ENCODE data around the gene MIF. TPM values are rescaled to one million over a fixed set of nuclear protein-coding genes. Genes with fewer than 3 reads are reported as not detected.
"Not testable (repeated sequence)": the region's sequence is repeated elsewhere in the genome, so short reads cannot be mapped to it uniquely, and the experiment has no call there.

Gene MIF
- total RNA-seq, 2 experiments from 2014 or later = 1,202 to 1,440 TPM

DNA sequence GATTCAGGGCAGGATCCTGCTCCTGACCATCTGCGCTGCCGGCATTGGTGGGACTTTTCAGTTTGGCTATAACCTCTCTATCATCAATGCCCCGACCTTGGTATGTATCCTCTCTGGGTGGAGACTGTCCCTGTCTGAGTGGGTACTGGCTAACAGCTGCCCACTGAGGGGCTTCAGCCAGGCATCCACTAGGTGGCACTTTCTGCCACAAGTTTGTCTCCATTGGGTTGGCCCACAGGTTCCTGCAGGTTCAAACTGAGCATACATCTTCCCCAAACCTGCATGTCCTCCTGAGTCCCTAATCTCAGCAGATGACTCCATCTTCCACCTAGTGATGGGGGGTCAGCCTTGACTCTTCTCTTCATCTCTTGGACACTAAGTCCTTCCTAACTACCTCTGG, 32.1 kb upstream of the MIF start:
- Histone ChIP-seq H3K4me1 (ENCODE audit: insufficient read depth, low read length, poor library complexity, severe bottlenecking) (peaks cover 13% of the 10 kb centered on the region), H2AFZ (ENCODE audit: low read length) (no peak overlapping the region), H3K4me2 (ENCODE audit: low read length) (no peak overlapping the region), H3K9me3 (ENCODE audit: low read length) (no peaks in the 10 kb centered on the region), H3K9me2 (ENCODE audit: insufficient read depth, low read length) (no peaks in the 10 kb centered on the region), H3K79me2 (ENCODE audit: insufficient read depth, low read depth, low read length) (peaks cover 10% of the 10 kb centered on the region; the same call in 1 of the 2 replicates), H3K27ac (ENCODE audit: low read depth, low read length, poor library complexity, severe bottlenecking) (no peak overlapping the region), H3K36me3 (ENCODE audit: insufficient read depth, low read length) (no peaks in the 10 kb centered on the region), H4K20me1 (ENCODE audit: insufficient read depth, low read length) (no peaks in the 10 kb centered on the region), H3K4me3 (ENCODE audit: low read depth, low read length, poor library complexity, severe bottlenecking) (no peak overlapping the region)
- no peak for TF ChIP-seq EZH2phosphoT487 (IDR thresholded peaks at IDR 0.05; ENCODE audit: borderline replicate concordance, low read depth, low read length)
- TF ChIP-seq, protein P1, sequence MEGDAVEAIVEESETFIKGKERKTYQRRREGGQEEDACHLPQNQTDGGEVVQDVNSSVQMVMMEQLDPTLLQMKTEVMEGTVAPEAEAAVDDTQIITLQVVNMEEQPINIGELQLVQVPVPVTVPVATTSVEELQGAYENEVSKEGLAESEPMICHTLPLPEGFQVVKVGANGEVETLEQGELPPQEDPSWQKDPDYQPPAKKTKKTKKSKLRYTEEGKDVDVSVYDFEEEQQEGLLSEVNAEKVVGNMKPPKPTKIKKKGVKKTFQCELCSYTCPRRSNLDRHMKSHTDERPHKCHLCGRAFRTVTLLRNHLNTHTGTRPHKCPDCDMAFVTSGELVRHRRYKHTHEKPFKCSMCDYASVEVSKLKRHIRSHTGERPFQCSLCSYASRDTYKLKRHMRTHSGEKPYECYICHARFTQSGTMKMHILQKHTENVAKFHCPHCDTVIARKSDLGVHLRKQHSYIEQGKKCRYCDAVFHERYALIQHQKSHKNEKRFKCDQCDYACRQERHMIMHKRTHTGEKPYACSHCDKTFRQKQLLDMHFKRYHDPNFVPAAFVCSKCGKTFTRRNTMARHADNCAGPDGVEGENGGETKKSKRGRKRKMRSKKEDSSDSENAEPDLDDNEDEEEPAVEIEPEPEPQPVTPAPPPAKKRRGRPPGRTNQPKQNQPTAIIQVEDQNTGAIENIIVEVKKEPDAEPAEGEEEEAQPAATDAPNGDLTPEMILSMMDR (conservative IDR thresholded peaks at IDR 0.05; ENCODE audit: low read length) = peak; percentile 88
- intact Hi-C loops (cut with micrococcal nuclease; ENCODE audit: unreplicated experiment) = loop anchor here (1.0 to 5.0 kb wide), 2 partner anchors 32 to 95 kb away; partner anchors contain the start of gene MIF
- POLR2A ChIA-PET = no interaction called here
- CTCF ChIA-PET (ENCODE audit: unreplicated experiment) = no interaction called here
- peak; percentile 80 for DNase-seq (ENCODE audit: low spot score)
- no TSS peak for BruUV-seq (replicated peaks)

DNA sequence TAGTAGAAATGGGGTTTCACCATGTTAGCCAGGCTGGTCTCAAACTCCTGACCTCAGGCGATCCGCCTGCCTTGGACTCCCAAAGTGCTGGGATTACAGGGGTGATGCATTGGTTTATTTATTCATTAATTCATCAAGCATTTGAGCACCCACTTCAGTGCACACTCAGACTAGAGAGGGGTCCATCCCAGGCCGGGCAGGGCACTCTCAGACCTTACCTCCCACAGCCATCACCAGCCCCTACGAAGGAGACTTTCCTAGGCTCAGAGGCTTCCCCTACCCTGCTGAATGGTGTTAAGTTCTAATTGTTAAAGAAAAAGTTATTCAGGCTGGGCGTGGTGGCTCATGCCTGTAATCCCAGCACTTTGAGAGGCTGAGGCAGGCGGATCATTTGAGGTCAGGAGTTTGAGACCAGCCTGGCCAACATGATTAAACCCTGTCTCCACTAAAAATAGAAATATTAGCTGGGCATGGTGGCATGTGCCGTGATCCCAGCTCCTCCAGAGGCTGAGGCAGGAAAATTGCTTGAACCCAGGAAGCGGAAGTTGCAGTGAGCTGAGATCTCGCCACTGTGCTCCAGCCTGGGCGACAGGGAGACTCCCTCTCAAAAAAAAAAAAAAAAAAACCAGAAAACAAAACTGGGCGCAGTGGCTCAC, 29.6 kb upstream of the MIF start:
- H3K9me3 ChIP-seq (ENCODE audit: low read length); DNase-seq (ENCODE audit: low spot score); H2AFZ ChIP-seq (ENCODE audit: low read length); H3K4me1 ChIP-seq (ENCODE audit: insufficient read depth, low read length, poor library complexity, severe bottlenecking); H3K4me2 ChIP-seq (ENCODE audit: low read length); H3K4me3 ChIP-seq (ENCODE audit: low read depth, low read length, poor library complexity, severe bottlenecking); H4K20me1 ChIP-seq (ENCODE audit: insufficient read depth, low read length); H3K9me2 ChIP-seq (ENCODE audit: insufficient read depth, low read length); H3K27ac ChIP-seq (ENCODE audit: low read depth, low read length, poor library complexity, severe bottlenecking); H3K79me2 ChIP-seq (ENCODE audit: insufficient read depth, low read depth, low read length); CTCF ChIA-PET (ENCODE audit: unreplicated experiment); BruUV-seq (replicated peaks): not testable (repeated sequence)
- intact Hi-C loops (cut with micrococcal nuclease; ENCODE audit: unreplicated experiment) = loop anchor here (5.0 kb wide), 1 partner anchor 93 kb away; no protein-coding TSS in a partner anchor
- POLR2A ChIA-PET = interaction anchor here (1.1 kb wide), 1 partner anchor 30 kb away, joined by 3 read pairs; the partner anchor contains the start of gene MIF
- H3K36me3 ChIP-seq (ENCODE audit: insufficient read depth, low read length) = peaks cover 23% of the 10 kb centered on the region

DNA sequence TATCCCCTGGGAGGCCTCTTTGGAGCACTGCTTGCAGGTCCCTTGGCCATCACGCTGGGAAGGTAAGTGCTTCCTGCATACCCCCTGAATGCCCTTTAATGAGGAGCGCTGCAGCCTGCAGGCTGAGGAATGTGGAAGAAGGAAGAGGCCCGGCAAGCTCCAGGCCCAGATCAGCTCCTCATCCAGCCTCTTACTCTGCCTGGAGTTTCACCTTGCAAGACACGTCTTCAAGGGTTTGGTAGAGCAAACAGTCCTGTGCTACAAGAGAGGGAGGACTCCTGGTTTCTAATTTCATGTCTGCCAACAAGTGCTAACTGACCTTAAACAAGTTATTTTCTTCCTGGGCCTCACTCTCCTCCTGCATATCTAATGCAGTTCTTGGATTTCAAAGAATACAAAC, 25.6 kb upstream of the MIF start:
- Histone ChIP-seq H3K4me2 (ENCODE audit: low read length) (no peak overlapping the region), H3K79me2 (ENCODE audit: insufficient read depth, low read depth, low read length) (no peaks in the 10 kb centered on the region), H2AFZ (ENCODE audit: low read length) (no peak overlapping the region), H3K9me2 (ENCODE audit: insufficient read depth, low read length) (no peaks in the 10 kb centered on the region), H4K20me1 (ENCODE audit: insufficient read depth, low read length) (no peaks in the 10 kb centered on the region), H3K36me3 (ENCODE audit: insufficient read depth, low read length) (peaks cover 31% of the 10 kb centered on the region), H3K4me3 (ENCODE audit: low read depth, low read length, poor library complexity, severe bottlenecking) (no peak overlapping the region), H3K27ac (ENCODE audit: low read depth, low read length, poor library complexity, severe bottlenecking) (no peak overlapping the region), H3K4me1 (ENCODE audit: insufficient read depth, low read length, poor library complexity, severe bottlenecking) (no peaks in the 10 kb centered on the region), H3K9me3 (ENCODE audit: low read length) (no peaks in the 10 kb centered on the region)
- BruUV-seq (replicated peaks) = no TSS peak
- ChIA-PET POLR2A (interaction anchor here (1.0 kb wide), 1 partner anchor 10 kb away, joined by 3 read pairs; no protein-coding TSS in a partner anchor), CTCF (ENCODE audit: unreplicated experiment) (interaction anchor here (0.5 kb wide), 1 partner anchor 24 kb away, joined by 3 read pairs; no protein-coding TSS in a partner anchor)
- TF ChIP-seq, protein P1 (conservative IDR thresholded peaks at IDR 0.05; ENCODE audit: low read length) = no peak
- no peak for TF ChIP-seq EZH2phosphoT487 (IDR thresholded peaks at IDR 0.05; ENCODE audit: borderline replicate concordance, low read depth, low read length)
- intact Hi-C loops (cut with micrococcal nuclease; ENCODE audit: unreplicated experiment) = no loop called here
- DNase-seq (ENCODE audit: low spot score) = no peak

Measured in OCI-LY7 (cell line).